Skeletal muscle cell (primary cell): ENCODE data around the gene KRTAP10-2.
"Not testable (repeated sequence)": the region's sequence is repeated elsewhere in the genome, so short reads cannot be mapped to it uniquely, and the experiment has no call there.

Experiments used
- DNase-seq: peaks from one replicate; pipeline ENCODE4 v3.0.0-alpha.2; 2010; ENCODE audit warnings: low read depth
- H3K4me3 ChIP-seq: 2 replicates; pipeline ENCODE4 v1.5.1; 2011; ENCODE audit warnings: low read depth, mild to moderate bottlenecking, control low read depth, low read length, moderate library complexity

Gene KRTAP10-2

DNA sequence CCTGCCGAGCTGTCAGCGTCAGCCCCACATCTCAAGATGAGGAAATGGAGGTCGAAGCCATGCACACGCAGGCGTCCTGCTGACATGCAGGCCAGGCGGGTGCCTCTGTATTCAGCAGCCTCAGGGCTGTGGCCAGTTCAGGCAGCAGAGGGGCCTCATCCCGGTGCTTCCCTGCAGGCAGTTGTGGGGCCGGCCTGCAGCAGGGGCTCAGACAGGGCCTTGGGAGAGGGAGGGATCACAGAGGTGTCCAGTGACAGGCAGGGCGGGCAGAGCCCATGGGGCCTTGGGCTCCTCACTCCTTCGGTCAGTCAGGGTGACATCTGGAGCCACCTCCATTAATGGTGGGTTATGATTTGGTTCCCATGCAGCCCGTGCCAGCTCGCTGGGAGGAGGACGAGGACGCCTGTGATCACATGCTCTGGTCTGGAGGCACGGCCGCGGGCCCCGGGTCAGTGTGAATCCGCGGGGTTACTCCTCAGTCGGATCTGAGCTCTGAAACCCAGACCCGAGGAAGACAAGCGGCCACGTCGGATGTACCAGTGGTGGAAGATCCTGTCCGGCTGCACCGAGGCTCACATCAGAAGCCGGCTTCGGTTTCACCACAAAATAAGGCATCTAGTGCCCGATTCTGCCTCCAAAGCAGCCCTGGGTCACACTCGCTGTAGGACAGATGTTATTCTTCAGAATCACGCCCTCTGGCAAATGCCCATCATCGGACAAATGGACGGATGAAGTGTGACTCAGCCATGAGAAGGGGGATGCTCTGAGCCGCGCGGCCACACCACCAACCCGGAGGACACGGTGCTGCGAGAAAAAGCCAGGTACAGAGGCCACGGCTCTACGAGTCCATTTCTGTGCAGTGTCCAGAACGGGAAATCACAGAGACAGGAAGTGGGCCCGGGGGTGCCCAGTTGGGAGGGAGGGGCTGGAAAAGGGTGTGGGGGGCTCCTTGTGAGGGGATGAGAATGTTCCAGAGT is 44.7 kb downstream of the KRTAP10-2 start:
- H3K4me3 ChIP-seq = no peak overlapping the region
- no peak for DNase-seq

DNA sequence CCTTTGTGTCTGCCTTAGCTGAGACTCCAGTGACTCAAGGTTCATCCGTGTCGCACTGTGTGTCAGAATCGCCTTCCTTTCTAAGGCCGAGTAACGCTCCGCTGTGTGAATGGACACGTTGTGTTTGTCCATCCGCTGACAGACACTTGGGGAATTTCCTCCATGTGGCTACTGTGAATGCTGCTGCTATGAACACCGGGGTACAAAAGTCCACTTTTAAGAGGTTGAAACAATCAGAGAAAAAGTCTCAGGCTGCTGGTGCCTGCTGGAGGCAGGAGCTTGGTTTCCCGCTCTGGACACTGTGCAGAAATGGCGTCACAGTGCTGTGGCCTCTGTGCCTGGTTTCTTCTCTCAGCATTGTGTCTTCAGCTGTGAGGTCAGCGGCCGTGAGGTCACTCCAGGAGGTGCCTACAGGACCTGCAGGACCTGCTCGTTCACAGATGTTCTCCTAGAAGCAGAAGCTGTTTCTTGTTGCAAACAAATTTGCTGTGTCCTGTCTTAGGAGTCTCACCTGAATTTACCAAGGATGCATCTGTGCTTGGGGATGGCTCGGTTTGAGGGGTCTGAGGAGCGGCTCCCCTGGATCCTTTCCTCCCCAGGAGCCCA is 45.5 kb downstream of the KRTAP10-2 start:
- H3K4me3 ChIP-seq = no peak overlapping the region
- DNase-seq = no peak

GRCh38 chr21:44503901-44504399 is 47.4 kb downstream of the KRTAP10-2 start:
- H3K4me3 ChIP-seq = no peak overlapping the region
- no peak for DNase-seq

GRCh38 chr21:44503006-44503889 is 48.1 kb downstream of the KRTAP10-2 start:
- DNase-seq, H3K4me3 ChIP-seq: not testable (repeated sequence)

DNA sequence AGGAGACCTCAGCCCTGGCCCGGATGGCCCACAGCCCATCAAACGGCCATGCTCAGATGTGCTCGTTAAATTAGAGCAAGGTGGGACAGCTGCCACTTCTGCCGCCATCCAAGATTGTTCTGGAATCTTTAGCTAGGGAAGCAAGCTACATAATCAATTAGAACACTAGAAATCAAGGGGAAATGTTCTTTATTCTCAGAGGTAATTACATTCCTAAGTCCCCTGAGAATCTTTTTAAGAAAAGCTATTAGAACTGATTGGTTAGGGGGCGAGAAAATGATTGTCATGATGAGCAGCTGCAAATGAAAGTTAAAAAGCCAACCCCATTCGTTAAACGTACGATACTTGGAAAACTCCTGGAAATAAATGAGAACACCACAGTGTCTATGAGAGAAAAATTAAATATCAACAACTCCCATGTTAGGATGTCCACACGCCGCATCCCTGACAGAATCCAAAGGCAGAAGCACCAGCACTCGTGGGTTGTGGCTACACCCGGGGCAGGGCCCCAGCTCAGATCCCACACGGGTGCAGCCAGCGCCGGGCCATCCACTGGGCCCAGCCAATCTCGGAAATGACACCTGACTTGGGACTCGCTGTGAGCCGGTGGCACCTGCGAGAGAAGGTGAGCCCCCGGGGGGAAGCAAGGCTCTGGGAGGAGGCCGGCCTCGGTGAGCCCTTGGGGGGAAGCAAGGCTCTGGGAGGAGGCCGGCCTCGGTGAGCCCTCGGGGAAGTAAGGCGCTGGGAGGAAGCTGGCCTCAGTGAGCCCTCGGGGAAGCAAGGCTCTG is 48.9 kb downstream of the KRTAP10-2 start:
- DNase-seq = no peak

More for the DNA sequence above, 48.9 kb downstream of the KRTAP10-2 start:
- no peak overlapping the region for H3K4me3 ChIP-seq
